MM.1S (cell line): Measurements from ENCODE around the gene HHIPL1.

ENCODE experiments used
- CTCF ChIP-seq: fragments of 300-600 bp; sonication (generic); IDR thresholded peaks from 2 replicates; pipeline ENCODE4 v1.5.1; 2016; ENCODE audit warnings: antibody characterized with exemption, low read length, mixed read lengths
- EZH2 ChIP-seq: fragments of 300-600 bp; sonication (generic); optimal IDR thresholded peaks from 2 replicates; pipeline ENCODE3; 2017; ENCODE audit warnings: low read depth, mild to moderate bottlenecking, antibody characterized with exemption, low read length, mixed read lengths

- TF ChIP-seq CTCF (no peak), EZH2 (no peak)
Observed at GRCh38 chr14:99601361-99601831, 43.5 kb upstream of the HHIPL1 start.
